OCI-LY7 (cell line): Measurements from ENCODE around the gene PIEZO2. TPM values are rescaled to one million over a fixed set of nuclear protein-coding genes. Genes with fewer than 3 reads are reported as not detected.
"Not testable (repeated sequence)": the region's sequence is repeated elsewhere in the genome, so short reads cannot be mapped to it uniquely, and the experiment has no call there.

Experiments
- Bru-seq: library from RNA; stranded (reverse); fragments of 400-500 nt; gene quantifications from one replicate; lab custom pipeline; 2021; lab: Mats Ljungman, UMichigan
- BruChase-seq, 2 experiments: library from RNA; stranded (reverse); fragments of 400-500 nt; gene quantifications; one replicate each; lab custom pipeline; 2021; lab: Mats Ljungman, UMichigan
- BruUV-seq: library from RNA; stranded (reverse); fragments of 400-500 nt; replicated peaks from 2 replicates; lab custom pipeline; 2021; lab: Mats Ljungman, UMichigan
- CTCF ChIA-PET: fragments of 300-600 bp; sonication (Branson Sonifier 250); formaldehyde crosslinking; loops from one replicate; lab custom pipeline; 2022; ENCODE audit warnings: antibody characterized with exemption; ENCODE audit not compliant: unreplicated experiment; lab: Charles Lee
- POLR2A ChIA-PET: fragments of 300-600 bp; sonication (Branson Sonifier 250); formaldehyde crosslinking; loops from one replicate; lab custom pipeline; 2022; ENCODE audit warnings: antibody characterized with exemption; lab: Charles Lee
- DNase-seq: peaks from one replicate; pipeline ENCODE4 v3.0.0-alpha.2; 2015; ENCODE audit warnings: low spot score
- H2AFZ ChIP-seq: fragments of 200-600 bp; sonication (generic), shearing (Covaris generic); 2 replicates; pipeline ENCODE4 v1.6.1; 2014; ENCODE audit warnings: mild to moderate bottlenecking, antibody characterized with exemption, low read length, moderate library complexity
- H3K27ac ChIP-seq: fragments of 200-600 bp; sonication (generic); 2 replicates; pipeline ENCODE4 v1.5.1; 2014; ENCODE audit warnings: mixed run types, low read depth, mild to moderate bottlenecking, moderate library complexity, low read length, inconsistent platforms; ENCODE audit not compliant: poor library complexity, severe bottlenecking
- H3K36me3 ChIP-seq: fragments of 200-600 bp; sonication (generic); 2 replicates; pipeline ENCODE4 v1.6.1; 2014; ENCODE audit warnings: mild to moderate bottlenecking, antibody characterized with exemption, low read length, moderate library complexity, mixed read lengths; ENCODE audit not compliant: insufficient read depth
- H3K4me1 ChIP-seq: fragments of 200-600 bp; sonication (generic); 2 replicates; pipeline ENCODE4 v1.5.1; 2014; ENCODE audit warnings: mild to moderate bottlenecking, low read length; ENCODE audit not compliant: insufficient read depth, poor library complexity, severe bottlenecking
- H3K4me2 ChIP-seq: fragments of 200-600 bp; sonication (generic); 2 replicates; pipeline ENCODE4 v1.6.1; 2014; ENCODE audit warnings: mild to moderate bottlenecking, low read length
- H3K4me3 ChIP-seq: fragments of 200-600 bp; sonication (generic); 2 replicates; pipeline ENCODE4 v1.5.1; 2014; ENCODE audit warnings: mild to moderate bottlenecking, low read depth, low read length; ENCODE audit not compliant: poor library complexity, severe bottlenecking
- H3K79me2 ChIP-seq: fragments of 200-600 bp; sonication (generic); 2 replicates; pipeline ENCODE4 v1.6.1; 2016; ENCODE audit warnings: low read depth, mild to moderate bottlenecking, low read length, moderate library complexity, mixed read lengths; ENCODE audit not compliant: insufficient read depth
- H3K9me2 ChIP-seq: fragments of 200-600 bp; sonication (generic); 2 replicates; pipeline ENCODE4 v1.6.1; 2016; ENCODE audit warnings: mild to moderate bottlenecking, low read length, mixed read lengths; ENCODE audit not compliant: insufficient read depth
- H3K9me3 ChIP-seq: fragments of 200-600 bp; sonication (generic); 2 replicates; pipeline ENCODE4 v1.6.1; 2014; ENCODE audit warnings: mild to moderate bottlenecking, mixed run types, low read length, mixed read lengths
- H4K20me1 ChIP-seq: fragments of 200-600 bp; sonication (generic); 2 replicates; pipeline ENCODE4 v1.6.1; 2014; ENCODE audit warnings: mild to moderate bottlenecking, antibody characterized with exemption, low read length, moderate library complexity, mixed read lengths; ENCODE audit not compliant: insufficient read depth
- EZH2phosphoT487 ChIP-seq: fragments of 200-600 bp; sonication (generic); IDR thresholded peaks from 2 replicates; pipeline ENCODE4 v1.6.1; 2018; ENCODE audit warnings: low read depth, borderline replicate concordance, mild to moderate bottlenecking, mixed run types, antibody characterized with exemption, low read length, moderate library complexity, mixed read lengths
- intact Hi-C: fragments of 100-400 bp; cut with micrococcal nuclease; formaldehyde crosslinking; loops from one replicate; pipeline ENCODE4 v1.10.0; 2022; ENCODE audit not compliant: unreplicated experiment
- long read RNA-seq: library from polyadenylated mRNA; stranded (forward); transcript quantifications from one replicate; pipeline ENCODE4 v2.0.0, GENCODE V29; 2022
- total RNA-seq, 2 experiments: library from RNA; depleted of rRNA in 1 of 2; stranded (reverse); fragments of >200 nt in 1 of 2; shearing (Covaris generic) in 1 of 2; gene quantifications; 2 replicates each; pipeline ENCODE4 v1.2.3, GENCODE V29; 2014 to 2022
- TF ChIP-seq, protein P1 (sequence below): fragments of 200-600 bp; sonication (generic); conservative IDR thresholded peaks from 2 replicates; pipeline ENCODE4 v1.5.1; 2014; ENCODE audit warnings: mild to moderate bottlenecking, antibody characterized with exemption, low read length, moderate library complexity, mixed read lengths

PIEZO2 gene
- total RNA-seq (2014; rRNA removed; shearing (Covaris generic)): 0.95 and 2.6 TPM in 2 replicates
- total RNA-seq (2022): 3.3 and 5.6 TPM in 2 replicates
- Bru-seq, nascent RNA: percentile 32 among the genes with signal in this experiment
- percentile 29 among the genes with signal in this experiment for BruChase-seq, experiment 1, labeled RNA remaining after a 6-hour chase
- percentile 27 among the genes with signal in this experiment for BruChase-seq, experiment 2, labeled RNA remaining after a 2-hour chase
- long read RNA-seq, partial matches to known transcripts: 0 of 4 reads
- long read RNA-seq, other reads (novel, unspliced or antisense): 4 of 4 reads

DNA sequence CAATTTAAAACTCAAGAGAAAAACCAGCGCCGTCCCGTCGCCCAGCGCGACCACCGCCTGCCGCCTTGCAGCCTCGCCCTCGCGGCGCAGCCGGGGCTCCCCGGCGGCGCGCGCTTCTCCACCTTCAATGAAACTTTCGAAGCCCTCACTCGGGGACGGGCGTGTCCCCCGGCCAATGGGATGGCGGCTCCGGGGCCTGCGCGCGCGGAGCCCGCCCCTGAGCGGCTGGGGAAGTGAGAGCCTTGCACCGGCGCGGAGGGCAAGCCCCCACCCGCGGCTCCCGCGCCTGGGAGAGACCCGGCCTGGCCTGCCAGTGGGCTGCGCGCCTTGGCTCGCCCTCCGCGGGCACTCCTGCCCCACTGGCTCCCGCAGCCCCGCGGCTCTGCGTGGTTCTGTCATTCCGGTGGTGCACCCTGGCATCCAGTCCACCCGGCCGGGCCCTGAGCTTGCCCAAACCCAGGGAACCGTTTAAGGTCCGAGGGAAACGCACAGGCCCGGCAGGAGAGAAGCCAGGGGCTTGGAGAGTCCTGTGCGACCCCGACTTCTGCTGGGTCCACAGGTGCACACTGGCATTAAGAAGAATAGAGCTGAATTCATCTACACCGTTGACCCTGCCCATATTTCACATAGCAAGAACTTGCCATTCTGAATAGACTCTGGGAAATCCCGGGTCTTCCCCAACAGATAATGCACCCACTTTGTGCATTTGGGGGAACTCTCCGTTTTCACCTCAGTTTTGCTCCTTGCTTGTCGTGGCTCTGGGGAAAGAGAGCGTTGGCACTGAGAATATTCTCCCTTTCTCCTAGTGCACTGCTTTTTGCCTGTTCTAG, at the start of gene PIEZO2:
PIEZO2 (minus strand) TSS at position 129 of the 830 bp plus-strand sequence. CDS start 981 bp downstream, outside the sequence.
- no peak within 1 kb of the TSS for H3K27ac ChIP-seq
- no peaks in the 10 kb centered on the region for H3K9me3 ChIP-seq
- no peak within 1 kb of the TSS for H3K4me3 ChIP-seq
- no peak within 1 kb of the TSS for H2AFZ ChIP-seq
- ChIA-PET POLR2A (no interaction called here), CTCF (no interaction called here)
- no peak within 1 kb of the TSS for H3K4me2 ChIP-seq
- no peaks in the 10 kb centered on the region for H3K4me1 ChIP-seq
- no TSS peak for BruUV-seq
- TF ChIP-seq EZH2phosphoT487: no peak
- TF ChIP-seq, protein P1, sequence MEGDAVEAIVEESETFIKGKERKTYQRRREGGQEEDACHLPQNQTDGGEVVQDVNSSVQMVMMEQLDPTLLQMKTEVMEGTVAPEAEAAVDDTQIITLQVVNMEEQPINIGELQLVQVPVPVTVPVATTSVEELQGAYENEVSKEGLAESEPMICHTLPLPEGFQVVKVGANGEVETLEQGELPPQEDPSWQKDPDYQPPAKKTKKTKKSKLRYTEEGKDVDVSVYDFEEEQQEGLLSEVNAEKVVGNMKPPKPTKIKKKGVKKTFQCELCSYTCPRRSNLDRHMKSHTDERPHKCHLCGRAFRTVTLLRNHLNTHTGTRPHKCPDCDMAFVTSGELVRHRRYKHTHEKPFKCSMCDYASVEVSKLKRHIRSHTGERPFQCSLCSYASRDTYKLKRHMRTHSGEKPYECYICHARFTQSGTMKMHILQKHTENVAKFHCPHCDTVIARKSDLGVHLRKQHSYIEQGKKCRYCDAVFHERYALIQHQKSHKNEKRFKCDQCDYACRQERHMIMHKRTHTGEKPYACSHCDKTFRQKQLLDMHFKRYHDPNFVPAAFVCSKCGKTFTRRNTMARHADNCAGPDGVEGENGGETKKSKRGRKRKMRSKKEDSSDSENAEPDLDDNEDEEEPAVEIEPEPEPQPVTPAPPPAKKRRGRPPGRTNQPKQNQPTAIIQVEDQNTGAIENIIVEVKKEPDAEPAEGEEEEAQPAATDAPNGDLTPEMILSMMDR: no peak
- no peaks in the 10 kb centered on the region for H3K36me3 ChIP-seq
- no peaks in the 10 kb centered on the region for H4K20me1 ChIP-seq
- no peak for DNase-seq
- intact Hi-C loops: loop anchor here (5.0 kb wide), 2 partner anchors 107 to 587 kb away; no protein-coding TSS in a partner anchor
- H3K9me2 ChIP-seq: no peaks in the 10 kb centered on the region
- no peaks in the 10 kb centered on the region for H3K79me2 ChIP-seq

GRCh38 chr18:11183637-11184036, 34.3 kb upstream of the PIEZO2 start:
- ChIA-PET POLR2A (no interaction called here), CTCF (no interaction called here)
- H3K27ac ChIP-seq: no peak overlapping the region
- no peak for TF ChIP-seq EZH2phosphoT487
- TF ChIP-seq, protein P1: no peak
- no peaks in the 10 kb centered on the region for H3K36me3 ChIP-seq
- no TSS peak for BruUV-seq
- no peaks in the 10 kb centered on the region for H3K9me3 ChIP-seq
- intact Hi-C loops: no loop called here
- no peak overlapping the region for H2AFZ ChIP-seq
- no peaks in the 10 kb centered on the region for H3K4me1 ChIP-seq
- no peak overlapping the region for H3K4me2 ChIP-seq
- no peak overlapping the region for H3K4me3 ChIP-seq
- no peaks in the 10 kb centered on the region for H3K79me2 ChIP-seq
- no peaks in the 10 kb centered on the region for H4K20me1 ChIP-seq
- H3K9me2 ChIP-seq: no peaks in the 10 kb centered on the region
- DNase-seq: no peak

DNA sequence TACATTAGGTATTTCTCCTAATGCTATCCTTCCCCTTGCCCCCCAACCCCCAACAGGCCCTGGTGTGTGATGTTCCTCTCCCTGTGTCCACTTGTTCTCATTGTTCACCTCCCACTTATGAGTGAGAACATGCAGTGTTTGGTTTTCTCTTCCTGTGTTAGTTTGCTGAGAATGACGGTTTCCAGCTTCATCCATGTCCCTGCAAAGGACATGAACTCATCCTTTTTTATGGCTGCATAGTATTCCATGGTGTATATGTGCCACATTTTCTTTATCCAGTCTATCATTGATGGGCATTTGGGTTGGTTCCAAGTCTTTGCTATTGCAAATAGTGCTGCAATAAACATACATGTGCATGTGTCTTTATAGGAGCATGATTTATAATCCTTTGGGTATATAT, 32.3 kb upstream of the PIEZO2 start:
- H3K79me2 ChIP-seq, H3K4me2 ChIP-seq, H3K9me3 ChIP-seq, CTCF ChIA-PET, H2AFZ ChIP-seq, DNase-seq, H4K20me1 ChIP-seq, H3K36me3 ChIP-seq, H3K4me1 ChIP-seq, H3K4me3 ChIP-seq, H3K27ac ChIP-seq, BruUV-seq, POLR2A ChIA-PET, H3K9me2 ChIP-seq, intact Hi-C loops: not testable (repeated sequence)
